ENCODE data around the gene CHAF1B.

The CHAF1B gene

GRCh38 chr21:36463991-36464390, 78.8 kb downstream of the CHAF1B start:
- Histone ChIP-seq H3K4me1 (ENCODE audit: insufficient read depth, low read length, severe bottlenecking) (no peaks in the 10 kb centered on the region), H4K20me1 (ENCODE audit: insufficient read depth, low read length) (no peaks in the 10 kb centered on the region), H2AFZ (ENCODE audit: low read length) (no peak overlapping the region), H3K9me3 (ENCODE audit: low read length) (no peaks in the 10 kb centered on the region), H3K79me2 (ENCODE audit: insufficient read depth, low read length) (no peaks in the 10 kb centered on the region), H3K27ac (ENCODE audit: low read depth, low read length, poor library complexity, severe bottlenecking) (no peak overlapping the region), H3F3A (ENCODE audit: insufficient read depth, low read length) (no peaks in the 10 kb centered on the region), H3K36me3 (ENCODE audit: insufficient read depth, low read length) (no peaks in the 10 kb centered on the region), H3K4me3 (ENCODE audit: low read depth, low read length, poor library complexity, severe bottlenecking) (peak overlapping the region; percentile 10), H3K4me2 (ENCODE audit: low read length) (no peak overlapping the region; the same call in 1 of the 2 replicates), H3K9ac (ENCODE audit: low read length) (no peak overlapping the region), H3K9me2 (ENCODE audit: low read depth, low read length) (no peaks in the 10 kb centered on the region), H3K27me3 (ENCODE audit: insufficient read depth, low read length) (peaks cover 5% of the 10 kb centered on the region; the same call in 1 of the 2 replicates)
- TF ChIP-seq CTCF (IDR thresholded peaks at IDR 0.05; ENCODE audit: low read length) (no peak), EZH2 (IDR thresholded peaks at IDR 0.05; ENCODE audit: borderline replicate concordance, low read length) (no peak)

- no peaks in the 10 kb centered on the region for H4K20me1 ChIP-seq (ENCODE audit: insufficient read depth, low read length)
- no peak overlapping the region for H3K4me3 ChIP-seq (ENCODE audit: low read depth, low read length, poor library complexity, severe bottlenecking)
- H3F3A ChIP-seq (ENCODE audit: insufficient read depth, low read length), result no peaks in the 10 kb centered on the region; the same call in 1 of the 2 replicates
- no peaks in the 10 kb centered on the region for H3K9me2 ChIP-seq (ENCODE audit: low read depth, low read length)
- H3K27me3 ChIP-seq (ENCODE audit: insufficient read depth, low read length), result peaks cover 7% of the 10 kb centered on the region; the same call in 1 of the 2 replicates
- H3K4me2 ChIP-seq (ENCODE audit: low read length), result no peak overlapping the region; the same call in 1 of the 2 replicates
- H3K36me3 ChIP-seq (ENCODE audit: insufficient read depth, low read length), result no peaks in the 10 kb centered on the region
- H3K79me2 ChIP-seq (ENCODE audit: insufficient read depth, low read length), result no peaks in the 10 kb centered on the region
- TF ChIP-seq EZH2 (IDR thresholded peaks at IDR 0.05; ENCODE audit: borderline replicate concordance, low read length) (no peak), CTCF (IDR thresholded peaks at IDR 0.05; ENCODE audit: low read length) (no peak)
- no peak overlapping the region for H3K9ac ChIP-seq (ENCODE audit: low read length)
- no peak overlapping the region for H2AFZ ChIP-seq (ENCODE audit: low read length)
- no peaks in the 10 kb centered on the region for H3K9me3 ChIP-seq (ENCODE audit: low read length)
- no peaks in the 10 kb centered on the region for H3K4me1 ChIP-seq (ENCODE audit: insufficient read depth, low read length, severe bottlenecking)
- no peak overlapping the region for H3K27ac ChIP-seq (ENCODE audit: low read depth, low read length, poor library complexity, severe bottlenecking)
Observed at GRCh38 chr21:36464590-36464989, 79.4 kb downstream of the CHAF1B start.

- Histone ChIP-seq H3F3A (ENCODE audit: insufficient read depth, low read length) (no peaks in the 10 kb centered on the region; the same call in 1 of the 2 replicates), H3K36me3 (ENCODE audit: insufficient read depth, low read length) (no peaks in the 10 kb centered on the region), H3K79me2 (ENCODE audit: insufficient read depth, low read length) (no peaks in the 10 kb centered on the region), H3K4me1 (ENCODE audit: insufficient read depth, low read length, severe bottlenecking) (no peaks in the 10 kb centered on the region), H3K9me3 (ENCODE audit: low read length) (no peaks in the 10 kb centered on the region), H3K9ac (ENCODE audit: low read length) (no peak overlapping the region), H3K9me2 (ENCODE audit: low read depth, low read length) (no peaks in the 10 kb centered on the region), H3K4me2 (ENCODE audit: low read length) (no peak overlapping the region), H3K27ac (ENCODE audit: low read depth, low read length, poor library complexity, severe bottlenecking) (no peak overlapping the region), H2AFZ (ENCODE audit: low read length) (no peak overlapping the region), H4K20me1 (ENCODE audit: insufficient read depth, low read length) (no peaks in the 10 kb centered on the region), H3K27me3 (ENCODE audit: insufficient read depth, low read length) (peaks cover 10% of the 10 kb centered on the region; the same call in 1 of the 2 replicates), H3K4me3 (ENCODE audit: low read depth, low read length, poor library complexity, severe bottlenecking) (no peak overlapping the region)
- TF ChIP-seq CTCF (IDR thresholded peaks at IDR 0.05; ENCODE audit: low read length) (no peak), EZH2 (IDR thresholded peaks at IDR 0.05; ENCODE audit: borderline replicate concordance, low read length) (no peak)
Observed at GRCh38 chr21:36465478-36465877, 80.3 kb downstream of the CHAF1B start.
